GM19397 (cell line): ENCODE data around the gene OGFOD3.
"Not testable (repeated sequence)": the region's sequence is repeated elsewhere in the genome, so short reads cannot be mapped to it uniquely, and the experiment has no call there.

Experiments
- ATAC-seq: cut with Tn5 transposase; IDR thresholded peaks from one replicate; pipeline ENCODE4 v1.9.1; 2021; ENCODE audit warnings: mild to moderate bottlenecking, moderate library complexity; ENCODE audit not compliant: unreplicated experiment

OGFOD3 gene

GRCh38 chr17:82390015-82390859, 28.1 kb downstream of the OGFOD3 start:
- ATAC-seq, result no peak

GRCh38 chr17:82389379-82389778, 29.0 kb downstream of the OGFOD3 start:
- ATAC-seq, result no peak

- no peak for ATAC-seq
These were observed 29.5 kb downstream of the OGFOD3 start for GRCh38 chr17:82388922-82389283.

DNA sequence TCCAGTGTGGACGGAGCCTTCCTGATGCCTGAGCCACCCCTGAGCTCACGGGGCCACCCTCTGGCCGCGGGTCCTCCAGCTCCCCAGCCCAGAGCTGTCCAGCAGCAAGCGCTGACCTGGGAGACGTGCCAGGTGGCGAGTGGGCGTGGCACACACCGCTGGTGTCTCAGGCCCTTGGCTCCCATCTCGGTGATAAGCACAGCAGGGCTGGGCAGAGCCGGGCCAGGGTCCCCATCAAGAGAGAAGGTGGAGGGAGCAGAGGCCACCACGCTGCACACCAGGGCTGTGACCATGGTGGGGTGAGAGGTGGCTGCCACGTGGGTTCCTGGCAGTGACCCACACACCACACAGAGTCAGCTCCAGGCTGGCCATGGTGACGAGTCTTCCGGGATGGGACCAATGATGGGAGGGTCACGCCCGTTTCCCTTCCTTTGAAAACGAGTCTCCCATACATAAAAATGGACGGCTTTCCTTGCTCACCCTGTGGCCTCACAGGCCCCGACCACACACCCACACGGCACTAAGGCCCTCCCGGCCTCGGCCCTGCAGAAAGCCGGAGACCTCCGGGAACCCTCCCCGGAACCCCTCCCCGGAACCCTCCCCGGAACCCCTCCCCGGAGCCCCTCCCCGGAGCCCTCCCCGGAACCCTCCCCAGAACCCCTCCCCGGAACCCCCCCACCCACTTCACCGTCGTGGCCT, 30.0 kb downstream of the OGFOD3 start:
- ATAC-seq, result no peak

GRCh38 chr17:82387705-82388106, 30.7 kb downstream of the OGFOD3 start:
- no peak for ATAC-seq

DNA sequence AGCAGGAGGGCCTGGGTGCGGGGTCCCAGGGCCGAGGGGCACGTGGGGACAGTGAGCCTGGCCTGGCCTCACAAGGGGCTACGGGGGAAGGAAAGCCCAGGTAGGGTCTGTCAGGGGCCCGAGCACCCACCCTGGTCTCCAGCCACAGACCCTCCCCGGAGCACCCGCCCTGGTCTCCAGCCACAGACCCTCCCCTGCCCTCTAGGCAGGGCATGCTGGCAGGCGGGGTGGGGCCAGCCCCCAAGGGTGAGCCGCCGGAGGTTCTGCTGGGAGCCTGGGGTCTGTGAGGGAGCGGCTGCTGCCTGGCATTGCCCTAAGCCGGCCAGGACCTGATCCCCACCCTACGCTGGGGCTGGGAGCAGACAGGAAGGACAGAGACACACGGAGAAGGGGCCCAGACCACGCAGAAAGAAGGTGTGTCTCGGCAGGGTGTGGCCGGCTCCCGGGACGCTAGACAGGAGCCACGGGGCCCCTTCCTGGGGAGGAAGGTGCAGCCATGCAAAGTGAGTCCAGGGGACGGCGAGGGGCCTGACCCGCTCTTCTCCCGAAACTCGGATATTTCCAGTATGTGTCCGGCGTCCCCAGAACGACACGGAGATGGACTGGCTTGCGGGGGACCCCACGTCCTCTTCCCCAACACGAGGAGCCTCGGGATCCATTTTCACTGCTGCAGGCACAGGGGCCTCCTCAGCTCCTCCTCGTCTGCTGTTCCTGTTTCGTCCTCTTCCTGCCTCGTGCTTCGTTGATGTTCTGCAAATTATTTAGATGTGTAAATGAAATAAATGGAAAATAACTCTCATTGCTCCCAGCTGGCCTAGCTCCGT, 31.3 kb downstream of the OGFOD3 start:
- ATAC-seq, result no peak

- no peak for ATAC-seq
These were observed 32.0 kb downstream of the OGFOD3 start for GRCh38 chr17:82386255-82386831.

DNA sequence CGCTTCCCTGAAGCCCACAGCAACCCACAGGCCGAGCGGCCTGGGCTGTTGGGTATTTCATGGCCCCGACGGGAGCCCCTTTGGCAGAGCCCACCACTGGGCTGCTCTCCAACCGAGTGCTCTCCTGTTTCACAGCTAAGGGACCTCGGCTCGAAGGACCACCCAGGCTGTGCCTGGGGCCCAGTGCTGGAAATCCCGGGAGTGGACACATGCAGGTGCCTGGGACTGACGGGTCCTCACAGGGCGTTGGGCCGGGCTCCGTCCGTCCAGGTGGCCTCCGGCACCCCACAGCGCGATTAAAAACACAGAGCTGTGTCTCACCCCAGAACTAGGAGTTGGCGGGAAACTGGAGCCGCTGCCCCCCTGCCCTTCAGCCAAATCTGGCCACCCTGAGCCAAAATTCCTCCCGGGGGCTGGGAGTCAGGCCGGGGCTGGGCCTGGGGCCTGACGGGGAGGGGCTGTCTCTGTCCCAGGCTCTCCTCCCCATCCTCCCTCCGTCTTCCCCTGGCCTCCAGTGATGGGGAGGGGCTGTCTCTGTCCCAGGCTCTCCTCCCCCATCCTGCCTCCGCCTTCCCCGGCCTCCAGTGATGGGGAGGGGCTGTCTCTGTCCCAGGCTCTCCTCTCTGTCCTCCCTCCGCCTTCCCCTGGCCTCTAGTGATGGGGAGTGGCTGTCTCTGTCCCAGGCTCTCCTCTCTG, 32.7 kb downstream of the OGFOD3 start:
- ATAC-seq, result no peak

GRCh38 chr17:82384730-82385481, 33.5 kb downstream of the OGFOD3 start:
- ATAC-seq, result no peak

GRCh38 chr17:82384051-82384729, 34.2 kb downstream of the OGFOD3 start:
- ATAC-seq, result no peak

DNA sequence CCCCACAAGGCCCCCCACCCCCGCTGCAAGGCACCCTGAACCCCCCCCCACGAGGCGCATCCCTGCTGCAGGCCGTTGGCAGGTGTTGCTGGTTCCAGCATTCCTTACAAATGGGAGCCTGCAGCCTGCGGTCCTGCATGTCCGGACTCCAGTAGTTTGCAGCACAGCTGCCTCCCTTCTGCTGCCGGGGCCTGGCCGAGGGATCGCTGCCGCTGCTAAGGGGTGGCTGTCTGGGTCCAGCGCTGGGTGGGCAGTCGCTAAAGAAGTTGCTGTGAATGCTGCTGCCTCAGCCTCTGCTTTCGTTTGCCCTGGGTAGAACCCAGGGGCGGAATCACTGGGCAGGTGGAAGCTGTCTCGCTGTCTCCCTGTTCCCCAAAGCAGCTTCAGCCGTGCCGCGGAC, 35.0 kb downstream of the OGFOD3 start:
- ATAC-seq, result no peak

DNA sequence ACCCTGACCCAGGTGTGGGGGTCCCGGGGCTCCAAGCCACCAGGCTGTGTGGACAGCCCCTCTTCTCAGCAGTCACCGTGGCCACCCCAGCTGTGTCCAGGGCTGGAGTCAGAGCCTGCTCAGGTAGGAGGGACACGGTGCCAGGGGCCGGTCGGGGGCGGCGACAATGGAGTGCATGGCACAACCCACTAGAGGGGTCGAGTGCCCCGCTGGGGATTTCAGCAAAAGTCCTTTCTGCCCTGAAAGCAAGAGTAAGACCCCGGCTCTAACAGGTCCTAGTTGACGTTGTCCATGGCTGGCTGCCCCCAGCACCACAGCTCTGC, 35.5 kb downstream of the OGFOD3 start:
- ATAC-seq, result no peak

GRCh38 chr17:82382220-82382932, 36.0 kb downstream of the OGFOD3 start:
- ATAC-seq, result not testable (repeated sequence)

GRCh38 chr17:82381703-82382009, 36.7 kb downstream of the OGFOD3 start:
- not testable (repeated sequence) for ATAC-seq

DNA sequence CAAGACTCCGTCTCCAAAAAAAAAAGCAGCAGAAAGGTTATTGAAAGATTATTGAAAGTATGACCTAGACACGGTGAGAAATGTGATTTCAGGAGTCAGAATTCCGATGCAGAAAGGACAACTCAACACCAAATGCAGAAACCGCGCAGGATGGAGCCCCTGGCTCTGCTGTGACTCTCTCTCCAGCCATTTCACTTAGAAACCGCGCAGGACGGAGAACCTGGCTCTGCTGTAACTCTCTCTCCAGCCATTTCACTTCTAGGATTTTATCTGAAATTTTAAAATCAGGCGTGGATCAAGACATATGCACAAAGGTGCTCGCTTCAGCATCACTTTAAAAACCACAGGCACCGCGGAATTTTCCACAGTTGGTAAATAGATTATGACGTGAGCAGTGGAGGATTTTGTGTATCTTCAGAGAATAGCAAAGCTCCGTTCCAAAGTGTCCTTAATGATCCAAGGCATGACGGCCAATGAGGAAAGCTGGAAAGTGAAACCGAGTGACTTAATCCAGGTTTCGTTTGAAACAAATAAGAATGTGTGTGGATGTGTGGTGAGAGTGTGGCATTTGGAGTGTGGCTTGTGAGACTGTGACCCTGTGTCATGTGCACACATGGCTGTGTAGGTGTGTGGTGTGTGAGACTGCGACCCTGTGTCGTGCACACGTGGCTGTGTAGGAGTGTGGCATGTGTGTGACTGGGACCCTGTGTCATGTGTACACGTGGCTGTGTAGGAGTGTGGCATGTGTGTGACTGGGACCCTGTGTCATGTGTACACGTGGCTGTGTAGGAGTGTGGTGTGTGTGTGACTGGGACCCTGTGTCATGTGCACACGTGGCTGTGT, 37.3 kb downstream of the OGFOD3 start:
- ATAC-seq, result no peak

DNA sequence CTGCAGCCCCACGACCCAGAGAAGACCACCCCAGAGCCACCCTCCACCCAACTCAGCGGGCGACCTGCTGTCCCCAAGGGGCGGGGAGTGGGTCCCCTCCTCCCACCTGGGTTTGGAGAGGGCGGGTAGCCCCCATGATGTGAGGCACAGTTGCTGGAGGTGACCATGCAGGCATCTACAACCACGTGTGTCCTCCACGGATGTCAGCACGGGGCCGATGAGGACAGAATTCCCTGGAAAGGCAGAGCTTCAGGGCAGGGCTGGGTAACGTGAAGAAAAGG, 39.7 kb downstream of the OGFOD3 start:
- ATAC-seq, result no peak

GRCh38 chr17:82377924-82378740, 40.3 kb downstream of the OGFOD3 start:
- ATAC-seq, result no peak
